NCI-H2196 (cell line): ENCODE data around the gene PCDHA8.
"Not testable (repeated sequence)": the region's sequence is repeated elsewhere in the genome, so short reads cannot be mapped to it uniquely, and the experiment has no call there.

Experiments
- DNase-seq: peaks from one replicate; lab custom pipeline; 2025; ENCODE audit not compliant: unreplicated experiment; lab: John Stamatoyannopoulos, UW

Gene PCDHA8

DNA sequence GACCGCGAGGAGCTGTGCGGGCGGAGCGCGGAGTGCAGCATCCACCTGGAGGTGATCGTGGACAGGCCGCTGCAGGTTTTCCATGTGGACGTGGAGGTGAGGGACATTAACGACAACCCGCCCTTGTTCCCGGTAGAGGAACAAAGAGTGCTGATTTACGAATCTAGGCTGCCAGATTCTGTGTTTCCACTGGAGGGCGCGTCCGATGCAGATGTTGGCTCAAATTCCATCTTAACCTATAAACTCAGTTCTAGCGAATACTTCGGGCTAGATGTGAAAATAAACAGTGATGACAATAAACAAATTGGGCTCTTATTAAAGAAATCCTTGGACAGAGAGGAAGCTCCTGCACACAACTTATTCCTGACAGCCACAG is 12.6 kb upstream of the PCDHA8 start:
- DNase-seq: no peak

DNA sequence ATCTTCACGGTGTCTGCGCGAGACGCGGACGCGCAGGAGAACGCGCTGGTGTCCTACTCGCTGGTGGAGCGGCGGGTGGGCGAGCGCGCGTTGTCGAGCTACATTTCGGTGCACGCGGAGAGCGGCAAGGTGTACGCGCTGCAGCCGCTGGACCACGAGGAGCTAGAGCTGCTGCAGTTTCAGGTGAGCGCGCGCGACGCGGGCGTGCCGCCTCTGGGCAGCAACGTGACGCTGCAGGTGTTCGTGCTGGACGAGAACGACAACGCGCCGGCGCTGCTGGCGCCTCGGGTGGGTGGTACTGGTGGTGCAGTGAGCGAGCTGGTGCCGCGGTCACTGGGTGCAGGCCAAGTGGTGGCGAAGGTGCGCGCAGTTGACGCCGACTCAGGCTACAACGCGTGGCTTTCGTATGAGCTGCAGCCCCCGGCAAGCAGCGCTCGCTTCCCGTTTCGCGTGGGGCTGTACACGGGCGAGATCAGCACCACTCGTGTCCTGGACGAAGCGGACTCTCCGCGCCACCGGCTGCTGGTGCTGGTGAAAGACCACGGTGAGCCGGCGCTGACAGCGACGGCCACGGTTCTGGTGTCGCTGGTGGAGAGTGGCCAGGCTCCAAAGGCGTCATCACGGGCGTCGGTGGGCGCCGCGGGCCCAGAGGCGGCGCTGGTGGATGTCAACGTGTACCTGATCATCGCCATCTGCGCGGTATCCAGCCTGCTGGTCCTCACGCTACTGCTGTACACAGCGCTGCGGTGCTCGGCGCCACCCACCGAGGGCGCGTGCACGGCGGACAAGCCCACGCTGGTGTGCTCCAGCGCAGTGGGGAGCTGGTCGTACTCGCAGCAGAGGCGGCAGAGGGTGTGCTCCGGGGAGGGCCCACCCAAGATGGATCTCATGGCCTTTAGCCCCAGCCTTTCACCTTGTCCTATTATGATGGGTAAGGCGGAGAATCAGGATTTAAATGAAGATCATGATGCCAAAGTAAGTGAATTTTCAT is 11.2 kb upstream of the PCDHA8 start:
- not testable (repeated sequence) for DNase-seq

DNA sequence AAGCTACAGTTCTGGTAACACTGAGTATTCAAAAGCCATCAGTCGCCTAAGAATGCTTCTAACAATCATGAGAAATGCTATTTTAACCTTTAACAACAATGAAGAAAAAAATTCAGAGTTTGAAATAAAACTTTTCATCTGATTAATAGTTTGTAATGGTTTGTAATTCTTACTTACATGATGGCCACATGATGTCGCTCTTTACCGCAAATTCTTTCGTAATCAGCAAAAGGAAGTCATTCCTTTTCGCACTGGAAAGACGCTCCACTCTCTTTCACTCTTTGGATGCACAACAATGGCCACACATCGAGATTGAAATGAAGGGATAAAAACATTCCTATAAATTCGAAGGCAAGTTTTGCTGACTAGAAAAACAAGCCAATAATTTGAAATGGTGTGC is 7.0 kb upstream of the PCDHA8 start, which contains the start of gene PCDHA7:
Gene PCDHA7, plus strand, starts transcription at position 277 of the 400 bp plus-strand sequence. Its CDS starts 115 bp downstream, at position 392.
- DNase-seq: no peak

DNA sequence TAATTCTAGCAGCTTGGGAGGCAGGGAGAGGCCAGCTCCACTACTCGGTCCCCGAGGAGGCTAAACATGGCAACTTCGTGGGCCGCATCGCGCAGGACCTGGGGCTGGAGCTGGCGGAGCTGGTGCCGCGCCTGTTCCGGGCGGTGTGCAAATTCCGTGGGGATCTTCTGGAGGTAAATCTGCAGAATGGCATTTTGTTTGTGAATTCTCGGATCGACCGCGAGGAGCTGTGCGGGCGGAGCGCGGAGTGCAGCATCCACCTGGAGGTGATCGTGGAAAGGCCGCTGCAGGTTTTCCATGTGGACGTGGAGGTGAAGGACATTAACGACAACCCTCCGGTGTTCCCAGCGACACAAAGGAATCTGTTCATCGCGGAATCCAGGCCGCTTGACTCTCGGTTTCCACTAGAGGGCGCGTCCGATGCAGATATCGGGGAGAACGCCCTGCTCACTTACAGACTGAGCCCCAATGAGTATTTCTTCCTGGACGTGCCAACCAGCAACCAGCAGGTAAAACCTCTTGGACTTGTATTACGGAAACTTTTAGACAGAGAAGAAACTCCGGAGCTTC is 6.5 kb upstream of the PCDHA8 start:
- DNase-seq: not testable (repeated sequence)

DNA sequence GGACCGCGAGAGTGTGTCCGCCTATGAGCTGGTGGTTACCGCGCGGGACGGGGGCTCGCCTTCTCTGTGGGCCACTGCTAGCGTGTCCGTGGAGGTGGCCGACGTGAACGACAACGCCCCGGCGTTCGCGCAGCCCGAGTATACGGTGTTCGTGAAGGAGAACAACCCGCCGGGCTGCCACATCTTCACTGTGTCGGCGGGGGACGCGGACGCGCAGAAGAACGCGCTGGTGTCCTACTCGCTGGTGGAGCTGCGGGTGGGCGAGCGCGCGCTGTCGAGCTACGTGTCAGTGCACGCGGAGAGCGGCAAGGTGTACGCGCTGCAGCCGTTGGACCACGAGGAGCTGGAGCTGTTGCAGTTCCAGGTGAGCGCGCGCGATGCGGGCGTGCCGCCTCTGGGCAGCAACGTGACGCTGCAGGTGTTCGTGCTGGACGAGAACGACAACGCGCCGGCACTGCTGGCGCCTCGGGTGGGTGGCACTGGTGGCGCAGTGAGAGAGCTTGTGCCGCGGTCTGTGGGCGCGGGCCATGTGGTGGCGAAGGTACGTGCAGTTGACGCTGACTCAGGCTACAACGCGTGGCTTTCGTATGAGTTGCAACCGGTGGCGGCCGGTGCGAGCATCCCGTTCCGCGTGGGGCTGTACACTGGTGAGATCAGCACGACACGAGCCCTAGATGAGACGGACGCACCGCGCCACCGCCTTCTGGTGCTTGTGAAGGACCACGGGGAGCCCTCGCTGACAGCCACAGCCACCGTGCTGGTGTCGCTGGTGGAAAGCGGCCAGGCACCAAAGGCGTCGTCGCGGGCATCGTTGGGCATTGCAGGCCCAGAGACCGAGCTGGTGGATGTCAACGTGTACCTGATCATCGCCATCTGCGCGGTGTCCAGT is 5.1 kb upstream of the PCDHA8 start:
- DNase-seq: no peak

DNA sequence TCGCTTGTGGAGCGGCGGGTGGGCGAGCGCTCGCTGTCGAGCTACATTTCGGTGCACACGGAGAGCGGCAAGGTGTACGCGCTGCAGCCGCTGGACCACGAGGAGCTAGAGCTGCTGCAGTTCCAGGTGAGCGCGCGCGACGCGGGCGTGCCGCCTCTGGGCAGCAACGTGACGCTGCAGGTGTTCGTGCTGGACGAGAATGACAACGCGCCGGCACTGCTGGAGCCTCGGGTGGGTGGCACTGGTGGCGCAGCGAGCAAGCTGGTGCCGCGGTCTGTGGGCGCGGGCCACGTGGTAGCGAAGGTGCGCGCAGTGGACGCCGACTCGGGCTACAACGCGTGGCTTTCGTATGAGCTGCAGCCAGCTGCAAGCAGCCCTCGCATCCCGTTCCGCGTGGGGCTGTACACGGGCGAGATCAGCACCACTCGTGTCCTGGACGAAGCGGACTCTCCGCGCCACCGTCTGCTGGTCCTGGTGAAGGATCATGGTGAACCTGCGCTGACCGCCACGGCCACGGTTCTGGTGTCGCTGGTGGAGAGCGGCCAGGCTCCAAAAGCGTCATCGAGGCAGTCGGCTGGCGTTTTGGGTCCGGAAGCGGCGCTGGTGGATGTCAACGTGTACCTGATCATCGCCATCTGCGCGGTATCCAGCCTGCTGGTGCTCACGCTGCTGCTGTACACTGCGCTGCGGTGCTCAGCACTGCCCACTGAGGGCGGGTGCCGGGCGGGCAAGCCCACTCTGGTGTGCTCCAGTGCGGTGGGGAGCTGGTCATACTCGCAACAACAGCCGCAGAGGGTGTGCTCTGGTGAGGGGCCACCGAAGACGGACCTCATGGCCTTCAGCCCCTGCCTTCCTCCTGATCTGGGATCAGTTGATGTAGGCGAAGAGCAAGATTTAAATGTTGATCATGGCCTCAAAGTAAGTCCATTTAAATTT is 2.1 kb downstream of the PCDHA8 start:
- DNase-seq: no peak

DNA sequence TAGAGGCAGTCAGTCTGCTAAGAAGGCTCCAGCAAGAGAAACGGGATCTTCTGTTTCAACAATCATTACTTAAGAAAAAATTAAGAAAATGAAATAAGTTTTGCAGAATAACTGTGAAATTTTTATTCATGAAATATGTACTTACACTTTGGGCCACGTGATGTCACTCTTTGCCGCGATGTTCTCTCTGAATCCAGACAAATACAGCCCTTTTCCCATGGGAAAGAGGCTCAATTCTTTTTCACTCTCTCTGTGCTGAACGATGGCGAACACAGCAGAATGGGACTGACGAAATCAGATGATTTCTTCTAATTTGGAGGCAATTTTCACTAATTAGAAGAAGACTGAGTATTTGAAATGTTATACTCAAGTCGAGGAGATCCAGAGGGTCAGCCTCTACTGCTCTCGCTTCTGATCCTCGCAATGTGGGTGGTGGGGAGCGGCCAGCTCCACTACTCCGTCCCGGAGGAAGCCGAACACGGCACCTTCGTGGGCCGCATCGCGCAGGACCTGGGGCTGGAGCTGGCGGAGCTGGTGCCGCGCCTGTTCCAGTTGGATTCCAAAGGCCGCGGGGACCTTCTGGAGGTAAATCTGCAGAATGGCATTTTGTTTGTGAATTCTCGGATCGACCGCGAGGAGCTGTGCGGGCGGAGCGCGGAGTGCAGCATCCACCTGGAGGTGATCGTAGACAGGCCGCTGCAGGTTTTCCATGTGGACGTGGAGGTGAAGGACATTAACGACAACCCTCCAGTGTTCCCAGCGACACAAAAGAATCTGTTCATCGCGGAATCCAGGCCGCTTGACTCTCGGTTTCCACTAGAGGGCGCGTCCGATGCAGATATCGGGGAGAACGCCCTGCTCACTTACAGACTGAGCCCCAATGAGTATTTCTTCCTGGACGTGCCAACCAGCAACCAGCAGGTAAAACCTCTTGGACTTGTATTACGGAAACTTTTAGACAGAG is 7.4 kb downstream of the PCDHA8 start, which contains the start of gene PCDHA9:
Gene PCDHA9, plus strand, starts transcription at position 244 of the 964 bp plus-strand sequence. Its CDS starts 114 bp downstream, at position 358.
- DNase-seq: not testable (repeated sequence)

DNA sequence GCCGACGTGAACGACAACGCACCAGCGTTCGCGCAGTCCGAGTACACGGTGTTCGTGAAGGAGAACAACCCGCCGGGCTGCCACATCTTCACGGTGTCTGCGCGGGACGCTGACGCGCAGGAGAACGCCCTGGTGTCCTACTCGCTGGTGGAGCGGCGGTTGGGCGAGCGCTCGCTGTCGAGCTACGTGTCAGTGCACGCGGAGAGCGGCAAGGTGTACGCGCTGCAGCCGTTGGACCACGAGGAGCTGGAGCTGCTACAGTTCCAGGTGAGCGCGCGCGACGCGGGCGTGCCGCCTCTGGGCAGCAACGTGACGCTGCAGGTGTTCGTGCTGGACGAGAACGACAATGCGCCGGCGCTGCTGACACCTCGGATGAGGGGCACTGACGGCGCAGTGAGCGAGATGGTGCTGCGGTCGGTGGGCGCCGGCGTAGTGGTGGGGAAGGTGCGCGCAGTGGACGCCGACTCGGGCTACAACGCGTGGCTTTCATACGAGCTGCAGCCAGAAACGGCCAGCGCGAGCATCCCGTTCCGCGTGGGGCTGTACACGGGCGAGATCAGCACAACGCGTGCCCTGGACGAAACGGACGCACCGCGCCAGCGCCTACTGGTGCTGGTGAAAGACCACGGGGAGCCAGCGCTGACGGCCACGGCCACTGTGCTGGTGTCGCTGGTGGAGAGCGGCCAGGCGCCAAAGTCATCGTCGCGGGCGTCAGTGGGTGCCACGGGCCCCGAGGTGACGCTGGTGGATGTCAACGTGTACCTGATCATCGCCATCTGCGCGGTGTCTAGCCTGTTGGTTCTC is 9.0 kb downstream of the PCDHA8 start:
- not testable (repeated sequence) for DNase-seq

DNA sequence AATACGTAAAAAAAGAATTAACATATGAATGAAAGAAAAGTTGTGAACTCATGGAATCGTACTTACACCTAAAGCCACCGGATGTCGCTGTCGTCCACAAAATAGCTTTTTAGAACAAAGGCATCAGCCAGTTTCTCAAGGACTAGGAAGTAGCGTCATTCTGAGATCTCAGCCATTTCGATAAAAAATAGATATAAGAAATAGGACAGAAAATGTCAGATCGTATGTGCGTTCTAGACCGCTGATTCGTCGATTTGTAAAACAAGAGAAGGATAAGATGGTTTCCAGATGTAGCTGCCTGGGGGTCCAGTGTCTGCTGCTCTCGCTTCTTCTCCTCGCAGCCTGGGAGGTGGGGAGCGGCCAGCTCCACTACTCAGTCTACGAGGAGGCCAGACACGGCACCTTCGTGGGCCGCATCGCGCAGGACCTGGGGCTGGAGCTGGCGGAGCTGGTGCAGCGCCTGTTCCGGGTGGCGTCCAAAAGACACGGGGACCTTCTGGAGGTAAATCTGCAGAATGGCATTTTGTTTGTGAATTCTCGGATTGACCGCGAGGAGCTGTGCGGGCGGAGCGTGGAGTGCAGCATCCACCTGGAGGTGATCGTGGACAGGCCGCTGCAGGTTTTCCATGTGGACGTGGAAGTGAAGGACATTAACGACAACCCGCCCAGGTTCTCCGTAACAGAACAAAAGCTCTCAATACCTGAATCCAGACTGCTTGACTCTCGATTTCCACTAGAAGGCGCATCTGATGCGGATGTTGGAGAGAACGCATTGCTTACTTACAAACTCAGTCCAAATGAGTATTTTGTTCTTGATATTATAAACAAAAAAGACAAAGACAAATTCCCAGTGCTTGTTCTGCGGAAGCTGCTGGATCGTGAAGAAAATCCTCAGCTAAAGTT is 15.0 kb downstream of the PCDHA8 start, which contains the start of gene PCDHA10:
Gene PCDHA10, plus strand, starts transcription at position 126 of the 903 bp plus-strand sequence. Its CDS starts 152 bp downstream, at position 278.
- DNase-seq: no peak

DNA sequence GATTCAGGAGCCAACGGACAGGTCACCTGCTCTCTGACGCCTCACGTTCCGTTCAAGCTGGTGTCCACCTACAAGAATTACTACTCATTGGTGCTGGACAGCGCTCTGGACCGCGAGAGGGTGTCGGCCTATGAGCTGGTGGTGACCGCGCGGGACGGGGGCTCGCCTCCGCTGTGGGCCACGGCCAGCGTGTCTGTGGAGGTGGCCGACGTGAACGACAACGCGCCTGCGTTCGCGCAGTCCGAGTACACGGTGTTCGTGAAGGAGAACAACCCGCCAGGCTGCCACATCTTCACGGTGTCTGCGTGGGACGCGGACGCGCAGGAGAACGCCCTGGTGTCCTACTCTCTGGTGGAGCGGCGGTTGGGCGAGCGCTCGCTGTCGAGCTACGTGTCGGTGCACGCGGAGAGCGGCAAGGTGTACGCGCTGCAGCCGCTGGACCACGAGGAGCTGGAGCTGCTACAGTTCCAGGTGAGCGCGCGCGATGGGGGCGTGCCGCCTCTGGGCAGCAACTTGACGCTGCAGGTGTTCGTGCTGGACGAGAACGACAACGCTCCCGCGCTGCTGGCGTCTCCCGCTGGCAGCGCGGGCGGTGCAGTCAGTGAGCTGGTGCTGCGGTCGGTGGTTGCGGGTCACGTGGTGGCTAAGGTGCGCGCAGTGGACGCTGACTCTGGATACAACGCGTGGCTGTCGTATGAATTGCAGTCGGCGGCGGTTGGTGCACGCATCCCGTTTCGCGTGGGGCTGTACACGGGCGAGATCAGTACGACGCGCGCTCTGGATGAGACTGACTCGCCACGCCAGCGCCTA is 16.4 kb downstream of the PCDHA8 start:
- no peak for DNase-seq

DNA sequence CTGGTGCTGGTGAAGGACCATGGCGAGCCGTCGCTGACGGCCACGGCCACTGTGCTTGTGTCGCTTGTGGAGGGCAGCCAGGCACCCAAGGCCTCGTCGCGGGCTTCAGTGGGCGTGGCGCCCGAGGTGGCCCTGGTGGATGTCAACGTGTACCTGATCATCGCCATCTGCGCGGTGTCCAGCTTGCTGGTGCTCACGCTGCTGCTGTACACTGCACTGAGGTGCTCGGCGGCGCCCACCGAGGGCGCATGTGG is 16.9 kb downstream of the PCDHA8 start:
- no peak for DNase-seq

DNA sequence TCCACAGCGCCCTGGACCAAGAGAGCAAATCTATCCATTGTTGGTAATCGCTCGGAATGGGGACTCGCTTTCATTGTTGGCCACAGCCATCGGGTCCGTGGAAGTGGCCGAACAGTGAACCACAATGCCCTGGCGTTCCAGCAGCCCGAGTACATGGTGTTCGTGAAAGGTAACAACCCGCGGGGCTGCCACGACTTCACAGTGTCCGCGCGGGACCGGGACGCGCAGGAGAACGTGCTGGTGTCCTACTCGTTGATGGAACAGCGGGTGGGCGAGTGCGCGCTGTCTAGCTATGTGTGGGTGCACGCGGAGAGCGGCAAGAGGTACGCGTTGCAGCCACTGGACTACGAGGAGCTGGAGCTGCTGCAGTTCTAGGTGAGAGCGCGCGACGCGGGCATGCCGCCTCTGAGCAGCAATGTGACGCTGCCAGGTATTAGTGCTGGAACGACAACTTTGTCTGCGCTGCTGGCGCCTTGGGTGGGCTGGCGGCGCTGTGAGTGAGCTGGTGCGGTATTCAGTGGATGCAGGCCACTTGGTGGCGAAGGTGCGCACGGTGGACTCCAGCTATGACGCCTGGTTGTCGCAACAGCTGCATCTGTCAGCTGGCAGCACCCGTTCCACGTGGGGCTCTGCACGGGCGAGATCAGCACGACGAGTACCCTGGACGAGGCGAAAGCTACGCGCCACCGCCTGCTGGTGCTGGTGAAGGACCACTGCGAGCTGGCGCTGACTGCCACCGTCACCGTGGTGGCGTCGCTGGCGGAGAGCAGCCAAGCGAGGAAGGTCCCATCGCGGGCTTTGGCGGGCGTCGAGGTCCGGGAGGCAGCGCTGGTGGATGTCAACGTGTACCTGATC is 21.7 kb downstream of the PCDHA8 start:
- DNase-seq: no peak

DNA sequence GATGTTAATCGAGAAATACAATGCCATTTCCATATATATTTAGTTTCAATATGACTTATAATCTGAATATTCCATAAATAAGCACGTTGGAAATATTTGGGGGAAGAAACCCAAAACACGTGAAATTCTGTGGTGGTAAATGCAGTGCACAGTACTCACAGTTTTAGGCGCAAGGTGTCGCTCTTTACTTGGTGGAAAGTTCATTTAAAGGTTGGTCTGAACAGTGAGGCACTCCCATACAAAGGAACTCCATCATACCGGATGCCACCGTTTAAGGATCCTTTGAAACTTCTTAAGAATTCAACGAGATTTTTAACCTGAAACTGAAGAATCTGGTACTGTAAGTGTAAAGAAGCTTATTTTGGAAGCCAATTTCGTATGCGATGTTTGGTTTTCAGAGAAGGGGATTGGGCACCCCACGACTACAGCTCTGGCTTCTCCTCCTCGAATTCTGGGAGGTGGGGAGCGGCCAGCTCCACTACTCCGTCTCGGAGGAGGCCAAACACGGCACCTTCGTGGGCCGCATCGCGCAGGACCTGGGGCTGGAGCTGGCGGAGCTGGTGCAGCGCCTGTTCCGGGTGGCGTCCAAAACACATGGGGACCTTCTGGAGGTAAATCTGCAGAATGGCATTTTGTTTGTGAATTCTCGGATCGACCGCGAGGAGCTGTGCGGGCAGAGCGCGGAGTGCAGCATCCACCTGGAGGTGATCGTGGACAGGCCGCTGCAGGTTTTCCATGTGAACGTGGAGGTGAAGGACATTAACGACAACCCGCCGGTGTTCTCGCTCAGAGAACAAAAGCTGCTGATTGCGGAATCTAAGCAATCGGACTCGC is 28.0 kb downstream of the PCDHA8 start, which contains the start of gene PCDHA11:
Gene PCDHA11, plus strand, starts transcription at position 237 of the 834 bp plus-strand sequence. Its CDS starts 147 bp downstream, at position 384.
- DNase-seq: no peak

DNA sequence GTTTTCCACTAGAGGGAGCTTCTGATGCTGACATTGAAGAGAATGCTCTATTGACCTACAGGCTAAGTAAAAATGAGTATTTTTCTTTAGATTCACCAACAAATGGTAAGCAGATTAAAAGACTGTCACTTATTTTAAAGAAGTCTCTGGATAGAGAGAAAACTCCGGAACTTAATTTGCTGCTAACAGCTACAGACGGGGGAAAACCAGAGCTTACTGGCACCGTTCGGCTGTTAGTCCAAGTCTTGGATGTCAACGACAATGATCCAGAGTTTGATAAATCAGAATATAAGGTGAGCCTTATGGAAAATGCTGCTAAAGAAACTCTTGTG is 28.5 kb downstream of the PCDHA8 start:
- DNase-seq: no peak
